Mucosa of descending colon (tissue), 3 donors: Measurements from ENCODE around the gene SPECC1. TPM values are rescaled to one million over a fixed set of nuclear protein-coding genes. Genes with fewer than 3 reads are reported as not detected.
"Not testable (repeated sequence)": the region's sequence is repeated elsewhere in the genome, so short reads cannot be mapped to it uniquely, and the experiment has no call there.

Experiments
- ATAC-seq: fragments of 200-7000 bp; cut with Tn5 transposase; one replicate; pipeline ENCODE4 v1.9.1; 2020; ENCODE audit warnings: mild to moderate bottlenecking, moderate library complexity
- DNase-seq, 3 donors: peaks; one replicate each; pipeline ENCODE4 v3.0.0-alpha.2; 2020
- H3K36me3 ChIP-seq: fragments of 200-600 bp; one replicate; pipeline ENCODE4 v1.8.0; 2021; ENCODE audit warnings: low read depth, mild to moderate bottlenecking
- H3K4me1 ChIP-seq: fragments of 200-600 bp; one replicate; pipeline ENCODE4 v1.8.0; 2021; ENCODE audit warnings: low read depth, mild to moderate bottlenecking
- H3K4me3 ChIP-seq: fragments of 200-600 bp; one replicate; pipeline ENCODE4 v1.8.0; 2021; ENCODE audit warnings: mild to moderate bottlenecking
- H3K9me3 ChIP-seq: fragments of 200-600 bp; one replicate; pipeline ENCODE4 v1.8.0; 2021; ENCODE audit warnings: mild to moderate bottlenecking
- intact Hi-C, 2 donors: fragments of 100-400 bp; cut with DNase I in 1 of 2; cut with micrococcal nuclease in 1 of 2; formaldehyde crosslinking; loops; one replicate each; pipeline versions ENCODE4 v1.11.0 to v1.11.1; 2022; cut with DNase I, micrococcal nuclease
- total RNA-seq, 3 donors: library from RNA; stranded (reverse); fragmentation: NEBNext Ultra II Directional in 2 of 3; extraction: Animal tissue kit (Norgen Biotek cat#: 25700) in 2 of 3; gene quantifications; one replicate each; pipeline versions ENCODE4 v1.2.1 to v1.2.4, GENCODE V29; 2021 to 2023
- TF ChIP-seq, protein P1 (sequence below): fragments of 200-600 bp; IDR thresholded peaks from one replicate; pipeline ENCODE4 v1.8.0; 2022; ENCODE audit warnings: antibody characterized with exemption, mild to moderate bottlenecking
- donor health status: DM: no; HTN: no; CAD: no; lungs with moderate emphysema.
- donor health status: DM: no; HTN: no; CAD: no.
- donor health status: DM: no; HTN: yes; CAD: no.

SPECC1 gene
- total RNA-seq, 3 donors from 2014 or later: 36.2 to 86.3 (median 85.7) TPM

DNA sequence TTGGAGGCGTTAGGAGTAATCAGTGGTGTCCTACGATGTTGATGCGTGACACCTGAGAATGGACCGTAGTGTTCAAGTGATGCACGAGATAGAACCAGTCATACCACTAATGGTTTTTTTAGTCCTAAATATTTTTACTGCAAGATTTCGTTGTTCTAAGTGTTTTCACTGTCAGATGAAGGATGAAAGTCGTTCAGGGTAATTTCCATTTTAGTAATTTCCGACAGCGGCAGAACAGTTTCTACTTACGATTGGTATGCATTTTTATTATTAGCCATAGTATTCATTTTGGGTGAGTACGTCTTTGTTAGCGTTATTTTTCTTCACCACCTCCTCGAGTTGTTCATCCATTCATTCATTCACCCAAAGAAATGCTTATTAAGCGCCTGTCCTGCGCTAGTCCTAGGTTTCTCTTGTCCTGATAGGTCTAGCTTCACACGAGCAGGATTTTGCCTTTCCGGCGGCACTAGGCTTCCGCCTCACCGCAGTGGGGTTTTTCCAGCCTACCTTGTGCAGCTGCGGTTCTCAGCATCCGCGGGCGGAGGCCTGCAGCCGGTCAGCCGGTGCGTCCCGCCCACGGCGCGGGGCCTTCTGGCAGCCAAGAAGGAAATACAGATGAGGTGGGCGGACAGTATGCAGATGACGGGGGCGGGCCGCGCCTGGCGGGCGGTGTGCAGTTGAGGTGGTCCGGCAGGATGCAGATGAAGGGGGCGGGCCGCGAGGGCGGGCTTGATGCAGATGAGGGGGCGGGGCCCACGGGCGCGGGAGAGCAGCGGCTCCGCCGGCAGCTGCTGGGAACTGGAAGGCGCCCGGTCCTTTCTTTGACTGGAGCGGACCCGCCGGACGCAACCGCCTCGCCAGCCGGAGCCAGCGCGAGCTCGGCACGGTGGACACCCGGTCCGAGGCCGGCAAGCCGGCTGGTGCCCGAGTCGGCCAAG is 146.4 kb downstream of the SPECC1 start:
- Histone ChIP-seq H3K36me3 (no peaks in the 10 kb centered on the region), H3K4me3 (peak overlapping the region; percentile 49), H3K9me3 (no peaks in the 10 kb centered on the region), H3K4me1 (peaks cover 9% of the 10 kb centered on the region)
- ATAC-seq (peak; percentile 96), DNase-seq (peak; percentile 99)
- TF ChIP-seq, protein P1, sequence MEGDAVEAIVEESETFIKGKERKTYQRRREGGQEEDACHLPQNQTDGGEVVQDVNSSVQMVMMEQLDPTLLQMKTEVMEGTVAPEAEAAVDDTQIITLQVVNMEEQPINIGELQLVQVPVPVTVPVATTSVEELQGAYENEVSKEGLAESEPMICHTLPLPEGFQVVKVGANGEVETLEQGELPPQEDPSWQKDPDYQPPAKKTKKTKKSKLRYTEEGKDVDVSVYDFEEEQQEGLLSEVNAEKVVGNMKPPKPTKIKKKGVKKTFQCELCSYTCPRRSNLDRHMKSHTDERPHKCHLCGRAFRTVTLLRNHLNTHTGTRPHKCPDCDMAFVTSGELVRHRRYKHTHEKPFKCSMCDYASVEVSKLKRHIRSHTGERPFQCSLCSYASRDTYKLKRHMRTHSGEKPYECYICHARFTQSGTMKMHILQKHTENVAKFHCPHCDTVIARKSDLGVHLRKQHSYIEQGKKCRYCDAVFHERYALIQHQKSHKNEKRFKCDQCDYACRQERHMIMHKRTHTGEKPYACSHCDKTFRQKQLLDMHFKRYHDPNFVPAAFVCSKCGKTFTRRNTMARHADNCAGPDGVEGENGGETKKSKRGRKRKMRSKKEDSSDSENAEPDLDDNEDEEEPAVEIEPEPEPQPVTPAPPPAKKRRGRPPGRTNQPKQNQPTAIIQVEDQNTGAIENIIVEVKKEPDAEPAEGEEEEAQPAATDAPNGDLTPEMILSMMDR: no peak
- intact Hi-C loops: no loop called here

DNA sequence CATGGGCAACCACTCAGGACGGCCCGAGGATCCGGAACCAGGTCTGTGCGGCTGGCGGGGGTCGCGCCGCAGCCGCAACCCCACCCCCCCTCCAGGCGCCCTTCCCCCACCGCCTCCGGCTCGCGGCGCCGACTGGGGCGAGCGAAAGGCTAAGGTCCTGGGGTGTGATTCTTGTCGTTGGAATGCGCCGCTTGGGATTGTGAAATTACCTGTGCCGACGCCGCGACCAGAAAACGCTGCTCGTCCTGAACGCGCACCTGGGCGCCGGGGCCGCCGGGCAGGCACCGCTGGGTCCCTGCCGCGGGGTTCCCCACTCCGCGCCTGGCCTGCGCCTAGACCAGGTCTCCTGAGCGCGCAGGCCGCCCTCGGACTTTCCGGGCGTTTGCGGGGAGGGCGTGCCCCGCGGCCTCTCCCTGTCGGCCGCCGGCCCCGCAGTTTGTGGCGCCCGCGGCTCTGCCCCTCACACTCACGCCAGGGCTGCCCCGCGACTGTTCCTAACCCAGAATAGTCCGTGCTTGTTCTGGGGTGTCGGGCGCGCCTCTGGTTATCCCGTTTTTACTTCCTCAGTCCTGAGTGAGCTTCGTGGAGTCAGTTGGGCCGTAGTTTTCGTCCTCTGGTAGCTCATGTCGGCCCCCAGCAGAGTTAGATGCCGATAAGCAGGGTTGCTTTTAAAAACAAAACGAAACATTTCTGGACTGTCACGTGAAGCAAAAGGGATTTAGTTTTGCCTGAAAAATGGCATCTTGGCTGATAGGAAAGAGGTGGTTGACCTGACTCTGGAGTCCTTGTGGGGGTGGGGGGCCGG is 147.2 kb downstream of the SPECC1 start:
- H3K36me3 ChIP-seq: no peaks in the 10 kb centered on the region
- peak overlapping the region; percentile 49 for H3K4me3 ChIP-seq
- intact Hi-C loops: no loop called here
- peak; percentile 68 for ATAC-seq
- peak in 1 of 3 donors; percentile 57 for DNase-seq
- peaks cover 9% of the 10 kb centered on the region for H3K4me1 ChIP-seq
- TF ChIP-seq, protein P1: no peak
- no peaks in the 10 kb centered on the region for H3K9me3 ChIP-seq

DNA sequence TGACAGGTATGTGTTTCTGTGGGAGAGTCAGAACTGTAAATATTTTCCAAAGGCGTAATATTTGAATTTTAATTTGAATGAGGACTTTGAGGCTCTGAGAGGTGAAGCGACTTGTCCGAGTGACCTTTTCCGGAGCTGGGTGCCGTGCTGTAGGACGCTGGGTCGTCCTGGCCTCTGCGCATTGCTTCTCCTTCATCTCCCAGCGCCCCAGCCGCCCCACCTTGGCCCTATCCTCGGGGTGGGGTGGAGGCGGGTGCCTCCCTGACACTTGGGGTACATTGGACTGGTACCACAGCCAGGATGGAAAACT is 147.8 kb downstream of the SPECC1 start:
- ATAC-seq (no peak), DNase-seq (peak; percentile 58 to 59 (median 58))
- Histone ChIP-seq H3K9me3 (no peaks in the 10 kb centered on the region), H3K4me3 (no peak overlapping the region), H3K4me1 (peaks cover 9% of the 10 kb centered on the region), H3K36me3 (no peaks in the 10 kb centered on the region)
- TF ChIP-seq, protein P1: no peak
- intact Hi-C loops: no loop called here

DNA sequence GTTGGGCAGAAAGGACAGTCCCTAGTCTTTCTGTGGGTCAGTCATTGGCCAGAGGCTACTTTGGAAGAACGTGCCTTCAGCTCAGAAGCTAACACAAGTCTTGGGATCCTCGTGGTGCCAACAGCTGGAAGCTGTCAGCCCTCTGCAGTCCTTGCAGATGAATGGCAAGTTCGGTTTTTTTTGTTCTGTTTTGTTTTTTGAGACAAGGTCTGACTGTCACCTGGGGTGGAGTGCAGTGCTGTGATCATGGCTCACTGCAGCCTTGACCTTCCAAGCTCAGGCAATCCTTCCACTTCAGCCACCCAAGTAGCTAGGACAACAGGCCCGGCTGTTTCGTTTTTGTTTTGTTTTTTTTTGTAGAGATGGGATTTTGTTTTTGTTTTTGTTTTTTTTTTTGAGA is 149.4 kb downstream of the SPECC1 start:
- no peak for DNase-seq
- Histone ChIP-seq H3K9me3 (no peaks in the 10 kb centered on the region), H3K36me3 (no peaks in the 10 kb centered on the region), H3K4me3 (no peak overlapping the region), H3K4me1 (no peaks in the 10 kb centered on the region)
- TF ChIP-seq, protein P1: no peak
- ATAC-seq: no peak
- intact Hi-C loops: no loop called here

DNA sequence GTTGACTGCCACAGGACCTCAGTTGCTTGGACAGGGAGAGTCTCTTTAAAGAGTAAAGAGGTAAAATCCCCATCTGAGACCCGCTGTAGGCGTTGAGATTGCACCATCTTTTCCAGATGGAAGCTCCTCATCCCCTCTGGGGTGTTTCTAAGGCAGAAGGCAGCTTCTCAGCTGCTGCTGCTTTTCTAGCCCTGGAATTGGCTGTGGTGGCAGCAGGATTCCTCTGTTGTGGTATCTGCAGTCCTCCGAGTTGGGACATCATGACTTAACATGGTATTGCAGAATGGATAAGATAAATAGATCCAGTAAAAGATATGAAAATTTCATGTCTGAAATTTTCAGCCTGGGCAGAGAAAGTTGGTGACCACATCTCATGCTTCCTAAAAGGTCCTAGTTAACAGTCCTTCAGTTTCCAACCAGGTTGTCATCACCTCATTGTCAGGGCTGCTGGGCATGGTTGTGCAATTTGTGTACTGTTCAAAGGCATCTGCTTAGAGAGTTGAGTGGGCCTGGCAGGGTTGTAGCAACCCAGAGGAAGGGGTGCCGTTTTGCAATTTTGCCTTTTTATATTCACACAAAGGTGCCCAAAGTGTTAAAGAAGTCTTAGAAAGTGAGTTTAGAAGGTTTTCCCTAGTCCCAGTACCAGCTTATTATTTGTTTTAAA is 150.4 kb downstream of the SPECC1 start:
- no peak for ATAC-seq
- TF ChIP-seq, protein P1: no peak
- Histone ChIP-seq H3K36me3 (no peaks in the 10 kb centered on the region), H3K9me3 (no peaks in the 10 kb centered on the region), H3K4me3 (no peak overlapping the region), H3K4me1 (no peaks in the 10 kb centered on the region)
- DNase-seq: no peak
- intact Hi-C loops: no loop called here

DNA sequence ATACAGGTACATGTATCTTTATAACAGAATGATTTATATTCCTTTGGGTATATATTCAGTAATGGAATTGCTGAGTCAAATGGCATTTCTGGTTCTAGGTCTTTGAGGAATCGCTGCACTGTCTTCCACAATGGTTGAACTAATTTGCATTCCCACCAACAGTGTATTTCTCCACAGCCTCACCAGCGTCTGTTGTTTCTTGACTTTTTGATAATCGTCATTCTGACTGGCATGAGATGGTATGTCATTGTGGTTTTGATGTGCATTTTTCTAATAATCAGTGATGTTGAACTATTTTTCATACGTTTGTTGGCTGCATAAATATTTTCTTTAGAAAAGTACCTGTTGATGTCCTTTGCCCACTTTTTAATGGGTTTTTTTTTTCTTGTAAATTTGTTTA is 156.4 kb downstream of the SPECC1 start:
- H3K36me3 ChIP-seq, DNase-seq, H3K9me3 ChIP-seq, ATAC-seq, intact Hi-C loops, H3K4me3 ChIP-seq, H3K4me1 ChIP-seq: not testable (repeated sequence)
